HepG2 (cell line): ENCODE results near the gene NFATC2. TPM values are rescaled to one million over a fixed set of nuclear protein-coding genes. Genes with fewer than 3 reads are reported as not detected.

Experiments used
- FOXA3 ChIP-seq: IDR thresholded peaks from 2 replicates; pipeline ENCODE4 v1.6.1; 2016; ENCODE audit warnings: missing genetic modification reagents, missing compliant biosample characterization
- JUND ChIP-seq: sonication (generic); formaldehyde crosslinking; IDR thresholded peaks from 2 replicates; pipeline ENCODE4 v1.8.0; 2022; ENCODE audit warnings: mild to moderate bottlenecking, missing genetic modification reagents
- KDM5B ChIP-seq: sonication (generic); formaldehyde crosslinking; IDR thresholded peaks from 2 replicates; pipeline ENCODE4 v1.4.0; 2020; ENCODE audit warnings: missing genetic modification reagents, mild to moderate bottlenecking, borderline replicate concordance
- MIXL1 ChIP-seq: IDR thresholded peaks from 2 replicates; pipeline ENCODE4 v1.6.1; 2016
- NR2F2 ChIP-seq: IDR thresholded peaks from 2 replicates; pipeline ENCODE4 v1.6.1; 2012; ENCODE audit warnings: low read depth, inconsistent platforms, borderline replicate concordance
- SP1 ChIP-seq, 2 experiments: fragments of 450-650 bp in 1 of 2; sonication (generic) in 1 of 2; formaldehyde crosslinking in 1 of 2; IDR thresholded peaks; 2 replicates each; pipeline versions ENCODE4 v1.4.0 to v1.6.1; 2016 to 2020; ENCODE audit warnings: missing genetic modification reagents in 1 of 2
- ZNF552 ChIP-seq: sonication (generic); formaldehyde crosslinking; IDR thresholded peaks from 2 replicates; pipeline ENCODE4 v1.9.0; 2022; ENCODE audit warnings: missing genetic modification reagents, mild to moderate bottlenecking, borderline replicate concordance
- ZNF589 ChIP-seq: sonication (generic); formaldehyde crosslinking; conservative IDR thresholded peaks from 2 replicates; pipeline ENCODE4 v1.8.0; 2022; ENCODE audit warnings: mild to moderate bottlenecking, moderate library complexity, missing genetic modification reagents
- ZNF790 ChIP-seq: sonication (generic); formaldehyde crosslinking; IDR thresholded peaks from 2 replicates; pipeline ENCODE4 v1.8.0; 2022; ENCODE audit warnings: missing genetic modification reagents, mild to moderate bottlenecking, borderline replicate concordance
- polyA plus RNA-seq, 8 experiments: library from polyadenylated mRNA; depleted of rRNA in 3 of 8; stranded (reverse) in 7 of 8; unstranded in 1 of 8; fragments of >200 nt; fragmentation: Illumina TruSeq in 4 of 8; extraction: Trizol in 4 of 8; gene quantifications; 2 replicates each; pipeline versions ENCODE4 v1.2.1 to v1.2.3, GENCODE V29; 2011 to 2016; ENCODE audit warnings: low read depth in 4 of 8, missing spikeins in 1 of 8, mixed read lengths in 1 of 8; ENCODE audit not compliant: insufficient read depth in 1 of 8
- total RNA-seq, 5 experiments: library from RNA; depleted of rRNA; stranded (reverse); fragments of >200 nt; fragmentation: Illumina TruSeq; extraction: Trizol; gene quantifications; 2 replicates each; pipeline ENCODE4 v1.2.3, GENCODE V29; 2016; ENCODE audit warnings: low read depth in 1 of 5
- TF ChIP-seq, protein P1 (sequence below): sonication (generic); formaldehyde crosslinking; IDR thresholded peaks from 2 replicates; pipeline ENCODE4 v1.4.0; 2020; ENCODE audit warnings: missing genetic modification reagents
- TF ChIP-seq, protein P2 (sequence below): sonication (generic); formaldehyde crosslinking; IDR thresholded peaks from 2 replicates; pipeline ENCODE4 v1.4.0; 2020; ENCODE audit warnings: missing genetic modification reagents, borderline replicate concordance
- TF ChIP-seq, protein P3 (sequence below): sonication (generic); formaldehyde crosslinking; IDR thresholded peaks from 2 replicates; pipeline ENCODE4 v1.8.1; 2022; ENCODE audit warnings: mild to moderate bottlenecking, missing genetic modification reagents
- TF ChIP-seq, protein P4 (sequence below): sonication (generic); formaldehyde crosslinking; IDR thresholded peaks from 2 replicates; pipeline ENCODE4 v1.4.0; 2020; ENCODE audit warnings: missing genetic modification reagents

Gene NFATC2
- total and polyA plus RNA-seq, 2 of the 13 experiments (the other 11 are each of a cell fraction or from before 2014, with no cell fraction given): 1.9 to 3.3 TPM

DNA sequence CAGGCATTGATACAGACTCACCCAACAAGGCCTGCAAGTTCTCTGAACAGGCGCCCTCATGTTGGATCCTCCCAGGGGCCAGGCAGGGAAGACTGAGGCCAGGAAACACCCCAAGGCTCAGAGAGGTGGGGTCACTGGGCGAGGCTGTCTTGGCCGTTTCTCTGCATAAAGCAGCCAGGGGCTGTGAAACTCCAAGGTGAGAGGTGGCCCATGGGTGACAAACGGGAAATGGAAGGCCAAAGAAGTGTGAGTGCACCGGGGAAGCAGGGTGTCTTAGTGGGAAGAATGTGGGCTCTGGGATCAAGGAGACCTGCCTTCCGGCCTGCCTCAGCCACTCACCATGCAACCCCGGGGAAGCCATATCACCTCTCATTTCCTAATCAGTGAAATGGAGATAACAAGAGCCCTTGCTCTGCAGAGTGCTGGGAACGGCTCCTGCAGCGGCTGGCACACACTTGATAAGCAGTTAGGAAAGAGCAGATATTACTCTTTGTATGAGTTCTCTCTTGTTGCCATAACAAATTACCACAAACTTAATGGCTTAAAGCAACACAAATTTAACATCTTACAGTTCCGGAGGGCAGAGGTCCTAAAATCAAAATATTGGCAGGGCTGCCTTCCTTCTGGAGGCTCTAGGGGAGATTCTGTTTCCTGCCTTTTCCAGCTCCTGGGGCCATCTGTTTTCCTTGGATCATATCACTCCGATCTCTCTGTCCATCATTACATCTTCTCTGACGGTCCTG lies 168.6 kb downstream of the NFATC2 start (continued):
- TF ChIP-seq FOXA3 (no peak), ZNF589 (no peak), NR2F2 (no peak), KDM5B (CRISPR knock-in tag) (no peak), ZNF790 (no peak), JUND (no peak), ZNF552 (CRISPR knock-in tag) (no peak), SP1 (IDR thresholded peaks at IDR 0.05) (no peak), SP1 (CRISPR knock-in tag; IDR thresholded peaks at IDR 0.05) (no peak), MIXL1 (no peak)
- TF ChIP-seq, protein P1, sequence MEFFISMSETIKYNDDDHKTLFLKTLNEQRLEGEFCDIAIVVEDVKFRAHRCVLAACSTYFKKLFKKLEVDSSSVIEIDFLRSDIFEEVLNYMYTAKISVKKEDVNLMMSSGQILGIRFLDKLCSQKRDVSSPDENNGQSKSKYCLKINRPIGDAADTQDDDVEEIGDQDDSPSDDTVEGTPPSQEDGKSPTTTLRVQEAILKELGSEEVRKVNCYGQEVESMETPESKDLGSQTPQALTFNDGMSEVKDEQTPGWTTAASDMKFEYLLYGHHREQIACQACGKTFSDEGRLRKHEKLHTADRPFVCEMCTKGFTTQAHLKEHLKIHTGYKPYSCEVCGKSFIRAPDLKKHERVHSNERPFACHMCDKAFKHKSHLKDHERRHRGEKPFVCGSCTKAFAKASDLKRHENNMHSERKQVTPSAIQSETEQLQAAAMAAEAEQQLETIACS (CRISPR knock-in tag): no peak
- TF ChIP-seq, protein P2, sequence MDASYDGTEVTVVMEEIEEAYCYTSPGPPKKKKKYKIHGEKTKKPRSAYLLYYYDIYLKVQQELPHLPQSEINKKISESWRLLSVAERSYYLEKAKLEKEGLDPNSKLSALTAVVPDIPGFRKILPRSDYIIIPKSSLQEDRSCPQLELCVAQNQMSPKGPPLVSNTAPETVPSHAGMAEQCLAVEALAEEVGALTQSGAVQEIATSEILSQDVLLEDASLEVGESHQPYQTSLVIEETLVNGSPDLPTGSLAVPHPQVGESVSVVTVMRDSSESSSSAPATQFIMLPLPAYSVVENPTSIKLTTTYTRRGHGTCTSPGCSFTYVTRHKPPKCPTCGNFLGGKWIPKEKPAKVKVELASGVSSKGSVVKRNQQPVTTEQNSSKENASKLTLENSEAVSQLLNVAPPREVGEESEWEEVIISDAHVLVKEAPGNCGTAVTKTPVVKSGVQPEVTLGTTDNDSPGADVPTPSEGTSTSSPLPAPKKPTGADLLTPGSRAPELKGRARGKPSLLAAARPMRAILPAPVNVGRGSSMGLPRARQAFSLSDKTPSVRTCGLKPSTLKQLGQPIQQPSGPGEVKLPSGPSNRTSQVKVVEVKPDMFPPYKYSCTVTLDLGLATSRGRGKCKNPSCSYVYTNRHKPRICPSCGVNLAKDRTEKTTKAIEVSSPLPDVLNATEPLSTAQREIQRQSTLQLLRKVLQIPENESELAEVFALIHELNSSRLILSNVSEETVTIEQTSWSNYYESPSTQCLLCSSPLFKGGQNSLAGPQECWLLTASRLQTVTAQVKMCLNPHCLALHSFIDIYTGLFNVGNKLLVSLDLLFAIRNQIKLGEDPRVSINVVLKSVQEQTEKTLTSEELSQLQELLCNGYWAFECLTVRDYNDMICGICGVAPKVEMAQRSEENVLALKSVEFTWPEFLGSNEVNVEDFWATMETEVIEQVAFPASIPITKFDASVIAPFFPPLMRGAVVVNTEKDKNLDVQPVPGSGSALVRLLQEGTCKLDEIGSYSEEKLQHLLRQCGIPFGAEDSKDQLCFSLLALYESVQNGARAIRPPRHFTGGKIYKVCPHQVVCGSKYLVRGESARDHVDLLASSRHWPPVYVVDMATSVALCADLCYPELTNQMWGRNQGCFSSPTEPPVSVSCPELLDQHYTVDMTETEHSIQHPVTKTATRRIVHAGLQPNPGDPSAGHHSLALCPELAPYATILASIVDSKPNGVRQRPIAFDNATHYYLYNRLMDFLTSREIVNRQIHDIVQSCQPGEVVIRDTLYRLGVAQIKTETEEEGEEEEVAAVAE (CRISPR knock-in tag): no peak
- TF ChIP-seq, protein P3, sequence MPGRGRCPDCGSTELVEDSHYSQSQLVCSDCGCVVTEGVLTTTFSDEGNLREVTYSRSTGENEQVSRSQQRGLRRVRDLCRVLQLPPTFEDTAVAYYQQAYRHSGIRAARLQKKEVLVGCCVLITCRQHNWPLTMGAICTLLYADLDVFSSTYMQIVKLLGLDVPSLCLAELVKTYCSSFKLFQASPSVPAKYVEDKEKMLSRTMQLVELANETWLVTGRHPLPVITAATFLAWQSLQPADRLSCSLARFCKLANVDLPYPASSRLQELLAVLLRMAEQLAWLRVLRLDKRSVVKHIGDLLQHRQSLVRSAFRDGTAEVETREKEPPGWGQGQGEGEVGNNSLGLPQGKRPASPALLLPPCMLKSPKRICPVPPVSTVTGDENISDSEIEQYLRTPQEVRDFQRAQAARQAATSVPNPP (CRISPR knock-in tag): no peak
- TF ChIP-seq, protein P4, sequence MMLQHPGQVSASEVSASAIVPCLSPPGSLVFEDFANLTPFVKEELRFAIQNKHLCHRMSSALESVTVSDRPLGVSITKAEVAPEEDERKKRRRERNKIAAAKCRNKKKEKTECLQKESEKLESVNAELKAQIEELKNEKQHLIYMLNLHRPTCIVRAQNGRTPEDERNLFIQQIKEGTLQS: no peak
- TF ChIP-seq, all 625 proteins: peak for 0
